ENCODE results near the gene NFATC1. TPM values are rescaled to one million over a fixed set of nuclear protein-coding genes. Genes with fewer than 3 reads are reported as not detected.

NFATC1 gene
- polyA plus RNA-seq, 2 of the 4 experiments (the other 2 are of a cell fraction): 0.52 to 1.7 TPM

- no peak for TF ChIP-seq MAFK (IDR thresholded peaks at IDR 0.05; ENCODE audit: partially characterized antibody)
- TF ChIP-seq CEBPB (IDR thresholded peaks at IDR 0.05): no peak
- no peak for TF ChIP-seq JUN (IDR thresholded peaks at IDR 0.05)
- no peak for TF ChIP-seq CHD4 (IDR thresholded peaks at IDR 0.05; ENCODE audit: borderline replicate concordance)
- TF ChIP-seq MYC (IDR thresholded peaks at IDR 0.05; ENCODE audit: borderline replicate concordance, low read length): no peak
- TF ChIP-seq HES2 (IDR thresholded peaks at IDR 0.05): no peak
- TF ChIP-seq BCL3 (IDR thresholded peaks at IDR 0.05): no peak
These were observed 41.4 kb upstream of the NFATC1 start (continued) for GRCh38 chr18:79354350-79354749.

DNA sequence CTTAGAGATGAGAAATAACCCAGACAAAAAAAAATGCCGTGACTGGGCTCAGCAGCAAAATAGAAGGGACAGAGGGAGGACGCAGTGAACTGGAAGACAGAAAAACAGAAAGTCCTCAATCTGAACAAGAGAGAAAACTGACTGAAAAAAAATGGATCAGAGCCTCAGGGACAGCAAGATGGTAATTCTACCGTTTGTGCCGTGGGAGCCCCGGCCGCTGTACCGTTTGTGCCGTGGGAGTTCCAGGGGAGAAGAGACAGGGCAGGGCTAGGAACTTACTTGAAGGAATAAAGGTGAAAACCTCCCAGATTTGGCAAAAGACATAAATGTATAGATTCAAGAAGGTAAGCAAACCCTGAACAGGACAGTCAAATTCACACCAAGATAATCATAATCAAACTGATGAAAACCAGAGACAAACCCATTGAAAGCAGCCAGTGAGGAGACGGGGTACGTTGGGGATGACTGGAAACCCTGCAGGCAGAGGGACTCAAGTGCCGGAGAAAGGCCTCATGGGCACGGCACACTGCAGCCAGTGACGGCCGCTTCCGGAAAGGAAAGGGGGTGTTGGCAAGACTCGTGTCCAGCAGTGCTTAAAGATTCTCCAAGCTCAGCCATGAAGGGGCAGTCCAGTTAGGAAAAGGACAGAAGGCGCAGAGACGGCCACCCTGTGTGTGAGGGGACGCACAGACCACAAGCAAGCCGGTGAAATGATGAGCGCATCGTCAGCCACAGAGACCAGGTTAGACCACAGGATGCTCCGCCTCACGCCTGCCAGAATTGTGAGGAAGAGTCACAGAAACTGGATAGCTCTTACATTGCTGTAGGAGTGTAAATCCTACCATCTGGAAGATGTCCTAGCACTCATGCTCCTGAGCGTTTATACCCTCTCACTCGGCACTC, 40.0 kb upstream of the NFATC1 start:
- FAIRE-seq: no peak
- no peak for DNase-seq (ENCODE audit: low read depth in 1 of 2, low spot score in 1 of 2)
- H3K4me2 ChIP-seq: no peak overlapping the region
- H3K4me1 ChIP-seq: no peaks in the 10 kb centered on the region
- no peak overlapping the region for H3K27ac ChIP-seq
- TF ChIP-seq ATOH8 (CRISPR knock-in tag; IDR thresholded peaks at IDR 0.05; ENCODE audit: low read depth): no peak
- TF ChIP-seq HOXB13 (CRISPR knock-in tag; IDR thresholded peaks at IDR 0.05; ENCODE audit: low read depth): no peak
- no peak for TF ChIP-seq E2F6 (IDR thresholded peaks at IDR 0.05; ENCODE audit: borderline replicate concordance, low read depth)
- no peak for TF ChIP-seq EP300 (IDR thresholded peaks at IDR 0.05)
- TF ChIP-seq KDM1A (IDR thresholded peaks at IDR 0.05; ENCODE audit: low read depth): no peak
- no peak for TF ChIP-seq SMC3 (IDR thresholded peaks at IDR 0.05)
- no peak for TF ChIP-seq HDAC2 (IDR thresholded peaks at IDR 0.05)
- no peak for TF ChIP-seq RARB (CRISPR knock-in tag; IDR thresholded peaks at IDR 0.05)
- ChIA-PET CTCF (interaction anchor here (0.6 kb wide), 1 partner anchor 1035 kb away, joined by 3 read pairs; no protein-coding TSS in a partner anchor), POLR2A (no interaction called here)
- ATAC-seq: no peak
- WGBS (ENCODE audit: missing lambda C conversion rate): 93% methylated on average over 21 of the region's 26 CpGs
- H3K4me3 ChIP-seq: no peak overlapping the region
- H3K9me3 ChIP-seq: no peaks in the 10 kb centered on the region

GRCh38 chr18:79356435-79356834, 39.3 kb upstream of the NFATC1 start:
- Histone ChIP-seq H3K4me2 (no peak overlapping the region), H3K27ac (no peak overlapping the region), H3K9me3 (no peaks in the 10 kb centered on the region), H3K4me3 (no peak overlapping the region), H3K4me1 (no peaks in the 10 kb centered on the region)
- DNase-seq (ENCODE audit: low read depth in 1 of 2, low spot score in 1 of 2) (no peak), ATAC-seq (no peak), FAIRE-seq (no peak)
- 97% methylated on average over 5 of the region's 5 CpGs for WGBS (ENCODE audit: missing lambda C conversion rate)
- ChIA-PET POLR2A (no interaction called here), CTCF (interaction anchor here (0.6 kb wide), 1 partner anchor 1036 kb away, joined by 3 read pairs; no protein-coding TSS in a partner anchor)
- TF ChIP-seq ATOH8 (CRISPR knock-in tag; IDR thresholded peaks at IDR 0.05; ENCODE audit: low read depth): no peak
- TF ChIP-seq BHLHE40 (IDR thresholded peaks at IDR 0.05; ENCODE audit: low read depth, low read length): no peak
- TF ChIP-seq, protein P1, sequence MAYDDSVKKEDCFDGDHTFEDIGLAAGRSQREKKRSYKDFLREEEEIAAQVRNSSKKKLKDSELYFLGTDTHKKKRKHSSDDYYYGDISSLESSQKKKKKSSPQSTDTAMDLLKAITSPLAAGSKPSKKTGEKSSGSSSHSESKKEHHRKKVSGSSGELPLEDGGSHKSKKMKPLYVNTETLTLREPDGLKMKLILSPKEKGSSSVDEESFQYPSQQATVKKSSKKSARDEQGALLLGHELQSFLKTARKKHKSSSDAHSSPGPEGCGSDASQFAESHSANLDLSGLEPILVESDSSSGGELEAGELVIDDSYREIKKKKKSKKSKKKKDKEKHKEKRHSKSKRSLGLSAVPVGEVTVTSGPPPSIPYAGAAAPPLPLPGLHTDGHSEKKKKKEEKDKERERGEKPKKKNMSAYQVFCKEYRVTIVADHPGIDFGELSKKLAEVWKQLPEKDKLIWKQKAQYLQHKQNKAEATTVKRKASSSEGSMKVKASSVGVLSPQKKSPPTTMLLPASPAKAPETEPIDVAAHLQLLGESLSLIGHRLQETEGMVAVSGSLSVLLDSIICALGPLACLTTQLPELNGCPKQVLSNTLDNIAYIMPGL (CRISPR knock-in tag; IDR thresholded peaks at IDR 0.05; ENCODE audit: borderline replicate concordance): no peak
- no peak for TF ChIP-seq ZSCAN20 (CRISPR knock-in tag; IDR thresholded peaks at IDR 0.05)
- no peak for TF ChIP-seq FOSB (CRISPR knock-in tag; IDR thresholded peaks at IDR 0.05)
- no peak for TF ChIP-seq TFCP2L1 (CRISPR knock-in tag; IDR thresholded peaks at IDR 0.05)
- no peak for TF ChIP-seq HOXB5 (CRISPR knock-in tag; IDR thresholded peaks at IDR 0.05)
- no peak for TF ChIP-seq MYC (IDR thresholded peaks at IDR 0.05; ENCODE audit: borderline replicate concordance, low read length)
